GM12865 (cell line): Measurements from ENCODE around the gene PROSER3.

Experiments
- DNase-seq: peaks from one replicate; pipeline ENCODE4 v3.0.0; 2010; ENCODE audit warnings: low read depth
- H3K4me3 ChIP-seq: 2 replicates; pipeline ENCODE4 v1.5.1; 2011; ENCODE audit warnings: mild to moderate bottlenecking, low read depth, low read length, control low read depth
- TF ChIP-seq, protein P1 (sequence below): IDR thresholded peaks from 2 replicates; pipeline ENCODE4 v1.5.1; 2011; ENCODE audit warnings: low read length, control low read depth, low read depth, inconsistent platforms; ENCODE audit not compliant: insufficient read depth; ENCODE audit errors: missing control alignments

Gene PROSER3

GRCh38 chr19:35729021-35729420 lies 29.0 kb upstream of the PROSER3 start:
- TF ChIP-seq, protein P1, sequence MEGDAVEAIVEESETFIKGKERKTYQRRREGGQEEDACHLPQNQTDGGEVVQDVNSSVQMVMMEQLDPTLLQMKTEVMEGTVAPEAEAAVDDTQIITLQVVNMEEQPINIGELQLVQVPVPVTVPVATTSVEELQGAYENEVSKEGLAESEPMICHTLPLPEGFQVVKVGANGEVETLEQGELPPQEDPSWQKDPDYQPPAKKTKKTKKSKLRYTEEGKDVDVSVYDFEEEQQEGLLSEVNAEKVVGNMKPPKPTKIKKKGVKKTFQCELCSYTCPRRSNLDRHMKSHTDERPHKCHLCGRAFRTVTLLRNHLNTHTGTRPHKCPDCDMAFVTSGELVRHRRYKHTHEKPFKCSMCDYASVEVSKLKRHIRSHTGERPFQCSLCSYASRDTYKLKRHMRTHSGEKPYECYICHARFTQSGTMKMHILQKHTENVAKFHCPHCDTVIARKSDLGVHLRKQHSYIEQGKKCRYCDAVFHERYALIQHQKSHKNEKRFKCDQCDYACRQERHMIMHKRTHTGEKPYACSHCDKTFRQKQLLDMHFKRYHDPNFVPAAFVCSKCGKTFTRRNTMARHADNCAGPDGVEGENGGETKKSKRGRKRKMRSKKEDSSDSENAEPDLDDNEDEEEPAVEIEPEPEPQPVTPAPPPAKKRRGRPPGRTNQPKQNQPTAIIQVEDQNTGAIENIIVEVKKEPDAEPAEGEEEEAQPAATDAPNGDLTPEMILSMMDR, result no peak
- no peak overlapping the region for H3K4me3 ChIP-seq
- DNase-seq, result no peak

- TF ChIP-seq, protein P1, result no peak
- H3K4me3 ChIP-seq, result no peak overlapping the region
Measured at GRCh38 chr19:35729763-35730162, 28.2 kb upstream of the PROSER3 start.

GRCh38 chr19:35730326-35730725 lies 27.6 kb upstream of the PROSER3 start:
- DNase-seq, result no peak
- TF ChIP-seq, protein P1, result no peak
- H3K4me3 ChIP-seq, result no peak overlapping the region

More at GRCh38 chr19:35729763-35730162, 28.2 kb upstream of the PROSER3 start:
- DNase-seq, result no peak

DNA sequence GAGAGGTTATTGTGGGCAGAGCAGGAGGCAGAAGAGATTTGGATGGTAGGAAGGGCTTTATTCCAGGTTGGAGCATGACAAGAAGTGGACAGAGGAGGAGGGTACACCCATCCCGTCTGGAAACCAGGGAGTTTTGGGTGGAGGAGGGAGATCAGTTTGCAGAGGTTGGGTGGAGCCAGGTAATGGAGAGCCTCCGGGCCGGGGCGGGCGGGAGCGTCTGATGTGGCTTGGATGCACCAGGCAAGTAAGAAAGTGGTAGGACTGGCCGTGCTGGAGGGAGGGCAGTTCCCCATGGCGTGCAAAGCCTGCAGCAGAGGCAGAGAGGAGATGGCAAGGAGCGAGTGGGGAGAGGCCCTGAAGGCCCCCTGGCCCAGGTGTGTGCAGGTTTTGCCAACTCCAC lies 26.6 kb upstream of the PROSER3 start:
- H3K4me3 ChIP-seq, result no peak overlapping the region
- DNase-seq, result no peak
- TF ChIP-seq, protein P1, result no peak

DNA sequence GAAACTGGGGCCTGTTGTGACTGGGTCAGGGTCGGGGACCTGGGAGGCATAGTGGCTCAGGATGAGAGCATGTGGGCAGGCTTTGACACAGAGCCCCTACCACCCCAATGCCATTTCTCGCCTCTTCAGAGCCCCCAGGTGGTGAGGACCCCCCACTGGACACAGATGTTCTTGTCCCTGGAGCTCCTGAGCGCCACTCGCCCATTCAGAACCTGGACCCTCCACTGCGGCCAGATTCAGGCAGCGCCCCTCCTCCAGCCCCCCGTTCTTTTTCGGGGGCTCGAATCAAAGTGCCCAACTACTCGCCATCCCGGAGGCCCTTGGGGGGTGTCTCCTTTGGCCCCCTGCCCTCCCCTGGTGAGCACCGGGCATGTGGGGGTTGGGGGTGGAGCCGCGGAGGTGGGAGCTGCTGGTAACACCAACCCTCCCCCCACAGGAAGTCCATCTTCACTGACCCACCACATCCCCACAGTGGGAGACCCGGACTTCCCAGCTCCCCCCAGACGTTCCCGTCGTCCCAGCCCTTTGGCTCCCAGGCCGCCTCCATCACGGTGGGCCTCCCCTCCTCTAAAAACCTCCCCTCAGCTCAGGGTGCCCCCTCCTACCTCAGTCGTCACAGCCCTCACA lies 26.1 kb upstream of the PROSER3 start:
- DNase-seq, result no peak
- TF ChIP-seq, protein P1, result no peak
- H3K4me3 ChIP-seq, result no peak overlapping the region

DNA sequence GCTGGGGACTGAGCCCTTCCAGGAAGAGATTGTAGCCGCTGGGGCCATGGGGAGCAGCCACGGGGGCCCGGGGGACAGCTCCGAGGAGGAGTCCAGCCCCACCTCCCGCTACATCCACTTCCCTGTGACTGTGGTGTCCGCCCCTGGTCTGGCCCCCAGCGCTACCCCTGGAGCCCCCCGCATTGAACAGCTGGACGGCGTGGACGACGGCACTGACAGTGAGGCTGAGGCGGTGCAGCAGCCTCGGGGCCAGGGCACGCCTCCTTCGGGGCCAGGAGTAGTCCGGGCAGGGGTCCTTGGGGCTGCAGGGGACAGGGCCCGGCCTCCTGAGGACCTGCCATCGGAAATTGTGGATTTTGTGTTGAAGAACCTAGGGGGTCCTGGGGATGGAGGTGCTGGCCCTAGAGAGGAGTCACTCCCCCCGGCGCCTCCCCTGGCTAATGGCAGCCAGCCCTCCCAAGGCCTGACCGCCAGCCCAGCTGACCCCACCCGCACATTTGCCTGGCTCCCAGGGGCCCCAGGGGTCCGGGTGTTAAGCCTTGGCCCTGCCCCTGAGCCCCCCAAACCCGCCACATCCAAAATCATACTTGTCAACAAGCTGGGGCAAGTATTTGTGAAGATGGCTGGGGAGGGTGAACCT lies 25.3 kb upstream of the PROSER3 start:
- TF ChIP-seq, protein P1, result no peak
- H3K4me3 ChIP-seq, result no peak overlapping the region
- DNase-seq, result no peak
